ENCODE results near the gene SPECC1L.

SPECC1L gene

DNA sequence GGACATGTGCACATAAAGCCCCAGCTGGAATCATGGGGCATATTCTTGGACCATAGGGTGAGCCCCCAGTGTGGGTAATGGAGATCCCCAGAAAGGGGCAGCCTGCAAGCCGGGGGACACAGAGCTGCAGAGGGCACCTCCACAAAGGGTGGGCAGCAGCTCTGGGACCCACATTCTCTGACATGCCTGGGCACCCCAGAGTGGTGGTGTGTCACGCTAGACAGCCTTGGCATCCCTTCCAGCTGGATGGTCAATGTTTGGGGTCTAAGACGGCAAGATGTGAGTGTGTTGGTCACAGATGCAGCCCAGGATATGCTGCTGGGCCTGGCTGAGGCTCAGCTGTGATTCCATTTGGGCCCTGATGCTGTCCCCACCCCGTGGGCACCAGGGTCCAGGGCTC lies 166.5 kb downstream of the SPECC1L start:
- DNase-seq (ENCODE audit: extremely low read depth in 1 of 2, low read depth in 1 of 2): no peak

DNA sequence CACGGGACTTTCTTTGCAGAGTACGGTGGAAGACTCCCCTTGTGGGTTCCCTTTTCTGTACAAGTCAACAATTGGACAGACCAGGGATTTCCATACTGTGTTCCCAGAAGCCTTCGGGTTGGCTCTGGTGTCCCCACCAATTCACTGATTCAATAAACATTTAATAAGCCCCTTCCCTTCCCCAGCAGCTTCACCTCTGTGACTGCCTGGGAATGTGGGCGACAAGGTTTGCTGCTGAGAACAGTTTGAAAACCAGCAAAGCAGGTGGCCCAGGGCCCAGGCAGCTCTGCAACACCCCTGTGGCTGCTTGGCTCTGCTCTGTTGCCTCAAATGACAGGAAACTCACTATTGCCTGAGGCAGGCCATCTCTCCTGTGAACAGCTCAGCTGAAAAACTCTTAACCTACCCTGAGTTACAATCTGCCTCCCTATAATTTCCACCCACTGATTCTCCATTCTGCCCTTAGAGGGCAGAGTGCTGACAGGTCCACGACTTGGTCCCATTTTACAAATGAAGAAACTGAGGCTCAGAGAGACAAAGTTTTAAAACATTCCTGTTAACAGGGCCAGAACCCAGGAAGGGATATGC lies 167.2 kb downstream of the SPECC1L start:
- DNase-seq (ENCODE audit: extremely low read depth in 1 of 2, low read depth in 1 of 2): no peak

DNA sequence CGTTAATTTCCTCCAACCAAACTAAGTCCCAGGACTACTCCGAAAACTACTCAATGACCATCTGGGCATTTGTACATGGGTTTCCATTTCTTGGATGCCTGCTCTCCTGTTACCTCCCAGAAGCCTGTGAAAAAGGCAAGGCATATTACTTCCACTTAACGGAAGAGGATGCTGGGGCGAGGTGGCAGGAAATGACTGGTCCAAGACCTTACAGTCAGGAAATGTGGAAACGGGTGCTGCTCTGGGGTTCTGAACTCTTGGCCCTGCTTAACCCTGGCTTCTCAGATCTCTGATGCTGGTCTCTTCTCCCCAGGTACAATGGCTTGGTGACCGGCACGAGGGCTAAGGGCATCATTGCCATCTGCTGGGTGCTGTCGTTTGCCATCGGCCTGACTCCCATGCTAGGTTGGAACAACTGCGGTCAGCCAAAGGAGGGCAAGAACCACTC lies 169.7 kb downstream of the SPECC1L start:
- no peak for DNase-seq (ENCODE audit: extremely low read depth in 1 of 2, low read depth in 1 of 2)

DNA sequence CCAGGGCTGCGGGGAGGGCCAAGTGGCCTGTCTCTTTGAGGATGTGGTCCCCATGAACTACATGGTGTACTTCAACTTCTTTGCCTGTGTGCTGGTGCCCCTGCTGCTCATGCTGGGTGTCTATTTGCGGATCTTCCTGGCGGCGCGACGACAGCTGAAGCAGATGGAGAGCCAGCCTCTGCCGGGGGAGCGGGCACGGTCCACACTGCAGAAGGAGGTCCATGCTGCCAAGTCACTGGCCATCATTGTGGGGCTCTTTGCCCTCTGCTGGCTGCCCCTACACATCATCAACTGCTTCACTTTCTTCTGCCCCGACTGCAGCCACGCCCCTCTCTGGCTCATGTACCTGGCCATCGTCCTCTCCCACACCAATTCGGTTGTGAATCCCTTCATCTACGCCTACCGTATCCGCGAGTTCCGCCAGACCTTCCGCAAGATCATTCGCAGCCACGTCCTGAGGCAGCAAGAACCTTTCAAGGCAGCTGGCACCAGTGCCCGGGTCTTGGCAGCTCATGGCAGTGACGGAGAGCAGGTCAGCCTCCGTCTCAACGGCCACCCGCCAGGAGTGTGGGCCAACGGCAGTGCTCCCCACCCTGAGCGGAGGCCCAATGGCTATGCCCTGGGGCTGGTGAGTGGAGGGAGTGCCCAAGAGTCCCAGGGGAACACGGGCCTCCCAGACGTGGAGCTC lies 170.2 kb downstream of the SPECC1L start:
- DNase-seq (ENCODE audit: extremely low read depth in 1 of 2, low read depth in 1 of 2): no peak

DNA sequence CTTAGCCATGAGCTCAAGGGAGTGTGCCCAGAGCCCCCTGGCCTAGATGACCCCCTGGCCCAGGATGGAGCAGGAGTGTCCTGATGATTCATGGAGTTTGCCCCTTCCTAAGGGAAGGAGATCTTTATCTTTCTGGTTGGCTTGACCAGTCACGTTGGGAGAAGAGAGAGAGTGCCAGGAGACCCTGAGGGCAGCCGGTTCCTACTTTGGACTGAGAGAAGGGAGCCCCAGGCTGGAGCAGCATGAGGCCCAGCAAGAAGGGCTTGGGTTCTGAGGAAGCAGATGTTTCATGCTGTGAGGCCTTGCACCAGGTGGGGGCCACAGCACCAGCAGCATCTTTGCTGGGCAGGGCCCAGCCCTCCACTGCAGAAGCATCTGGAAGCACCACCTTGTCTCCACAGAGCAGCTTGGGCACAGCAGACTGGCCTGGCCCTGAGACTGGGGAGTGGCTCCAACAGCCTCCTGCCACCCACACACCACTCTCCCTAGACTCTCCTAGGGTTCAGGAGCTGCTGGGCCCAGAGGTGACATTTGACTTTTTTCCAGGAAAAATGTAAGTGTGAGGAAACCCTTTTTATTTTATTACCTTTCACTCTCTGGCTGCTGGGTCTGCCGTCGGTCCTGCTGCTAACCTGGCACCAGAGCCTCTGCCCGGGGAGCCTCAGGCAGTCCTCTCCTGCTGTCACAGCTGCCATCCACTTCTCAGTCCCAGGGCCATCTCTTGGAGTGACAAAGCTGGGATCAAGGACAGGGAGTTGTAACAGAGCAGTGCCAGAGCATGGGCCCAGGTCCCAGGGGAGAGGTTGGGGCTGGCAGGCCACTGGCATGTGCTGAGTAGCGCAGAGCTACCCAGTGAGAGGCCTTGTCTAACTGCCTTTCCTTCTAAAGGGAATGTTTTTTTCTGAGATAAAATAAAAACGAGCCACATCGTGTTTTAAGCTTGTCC lies 171.0 kb downstream of the SPECC1L start:
- DNase-seq (ENCODE audit: extremely low read depth in 1 of 2, low read depth in 1 of 2): no peak

DNA sequence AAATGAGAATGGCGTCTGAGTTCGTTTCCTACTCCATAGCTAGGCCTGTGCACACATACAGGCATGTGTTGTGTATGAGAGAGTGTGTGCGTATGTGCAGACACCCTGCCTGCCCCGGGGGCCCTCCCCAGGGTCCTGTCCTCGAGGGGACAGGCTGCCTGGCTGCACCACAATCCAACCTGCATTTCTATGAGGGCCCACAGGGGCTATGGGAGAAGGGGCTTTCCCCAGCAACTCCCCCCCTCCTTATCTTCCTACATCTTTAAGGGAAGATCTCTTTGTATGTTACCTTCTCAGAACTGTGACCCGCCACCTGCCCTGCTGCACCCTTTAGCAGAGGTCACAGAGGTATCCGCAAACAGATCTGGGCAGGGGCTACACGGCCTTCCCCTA lies 171.7 kb downstream of the SPECC1L start:
- no peak for DNase-seq (ENCODE audit: extremely low read depth in 1 of 2, low read depth in 1 of 2)

DNA sequence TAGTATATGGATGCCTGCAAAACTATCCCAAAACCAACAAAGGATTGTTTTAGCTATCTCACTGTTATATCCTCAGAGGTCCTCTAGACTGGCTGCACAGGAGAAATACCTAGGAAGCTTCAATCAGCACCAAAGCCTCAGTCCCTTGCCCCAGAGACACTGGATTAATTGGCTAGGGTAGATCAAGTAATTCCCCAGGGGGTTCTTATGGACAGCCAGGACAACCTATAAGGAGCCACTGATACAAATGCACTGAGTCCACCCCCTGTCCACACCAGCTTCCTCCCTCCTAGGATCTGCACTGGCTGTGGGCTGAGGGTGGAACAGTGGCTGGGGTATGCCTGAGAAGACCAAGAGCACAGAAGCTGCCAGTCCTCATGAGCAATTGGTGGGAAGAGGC lies 173.0 kb downstream of the SPECC1L start:
- no peak for DNase-seq (ENCODE audit: extremely low read depth in 1 of 2, low read depth in 1 of 2)

DNA sequence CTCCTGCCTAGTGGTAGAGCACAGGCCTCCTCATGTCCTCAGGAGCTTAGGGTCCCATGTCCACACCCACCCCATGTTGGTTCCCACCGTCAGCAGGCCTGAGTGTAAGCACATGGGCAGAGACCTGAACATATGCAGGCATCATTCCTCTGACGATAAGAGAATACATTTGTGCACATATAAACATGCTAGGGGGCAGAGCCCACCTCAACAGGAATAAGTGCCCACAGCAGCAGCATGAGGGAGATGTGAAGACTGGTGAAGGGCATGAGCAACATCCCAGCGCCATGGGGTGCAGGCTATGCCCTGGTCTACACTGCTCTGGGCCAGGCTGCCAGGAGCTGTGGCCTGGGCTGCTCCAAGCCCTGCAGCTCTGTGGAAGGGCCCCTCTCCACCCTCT lies 173.6 kb downstream of the SPECC1L start:
- DNase-seq (ENCODE audit: extremely low read depth in 1 of 2, low read depth in 1 of 2): no peak

DNA sequence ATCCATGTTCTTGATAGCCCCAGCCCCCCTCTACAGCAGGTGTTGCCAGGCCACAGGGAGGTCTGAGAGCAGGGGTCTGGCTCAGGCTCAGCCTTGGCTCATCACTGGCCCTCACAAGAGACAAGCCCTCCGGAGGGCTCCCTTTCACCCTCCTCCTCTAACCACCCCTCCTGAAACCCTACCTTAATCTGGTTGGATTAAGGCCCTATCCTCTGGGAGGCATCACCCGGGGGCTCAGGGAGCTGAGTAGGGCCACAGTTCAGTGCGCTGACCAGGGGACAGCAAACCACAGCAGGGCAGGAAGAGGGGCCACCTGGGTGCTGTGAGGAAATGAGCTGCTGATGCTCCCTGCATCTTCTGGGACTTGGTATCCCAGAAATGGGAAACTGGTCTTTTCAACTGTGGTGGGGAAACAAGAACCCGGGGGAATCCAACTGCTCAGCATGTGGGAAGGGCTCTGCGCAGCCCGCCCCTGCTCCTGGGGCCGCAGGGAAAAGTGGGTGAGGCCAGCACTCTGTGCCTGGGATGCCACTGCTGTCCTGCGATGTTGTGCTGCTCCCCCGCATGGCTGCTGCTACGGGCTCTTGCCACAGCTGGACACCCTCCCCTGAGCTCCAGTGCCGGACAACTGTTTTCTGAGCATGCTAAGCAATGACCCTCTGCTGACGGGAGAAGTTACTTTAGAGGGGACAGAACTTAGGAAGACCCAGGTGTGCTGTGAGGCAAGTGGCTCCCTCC lies 174.3 kb downstream of the SPECC1L start:
- no peak for DNase-seq (ENCODE audit: extremely low read depth in 1 of 2, low read depth in 1 of 2)

DNA sequence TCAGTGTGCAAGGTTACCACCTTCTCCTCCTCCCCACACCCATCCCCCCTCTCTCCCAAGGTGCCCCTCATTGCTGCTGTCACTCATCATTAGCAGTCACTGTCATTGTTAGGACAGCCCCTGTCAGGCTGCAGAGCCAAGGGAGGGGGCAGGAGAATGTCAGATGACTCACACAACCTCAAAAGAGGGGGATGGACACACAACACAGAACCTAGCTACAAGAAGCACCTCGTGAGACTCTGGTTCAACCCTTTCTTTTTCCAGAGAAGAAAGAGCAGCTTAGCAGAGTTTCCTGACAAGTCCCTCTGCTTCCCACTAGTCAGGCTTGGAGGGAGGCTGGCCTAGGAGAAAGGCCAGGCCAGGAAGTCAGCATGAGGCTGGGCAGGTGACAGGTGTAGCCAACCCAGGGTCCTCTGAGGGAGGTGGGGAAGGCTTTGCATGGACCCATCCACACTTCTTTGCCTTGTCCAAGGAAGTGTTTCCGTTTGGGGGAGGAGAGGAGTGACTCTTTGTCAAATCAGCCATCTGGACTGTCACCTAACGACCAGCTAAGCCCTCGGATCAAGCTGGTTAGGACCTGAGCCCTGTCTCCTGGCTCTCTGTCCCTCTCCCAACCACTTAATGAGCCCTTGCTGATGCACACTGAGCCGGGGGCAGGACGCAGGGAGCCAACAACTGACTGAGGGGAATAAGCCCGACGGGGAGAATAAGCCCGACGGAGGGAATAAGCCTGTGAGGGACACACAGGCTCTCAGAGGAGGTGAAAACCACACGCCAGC lies 175.0 kb downstream of the SPECC1L start:
- DNase-seq (ENCODE audit: extremely low read depth in 1 of 2, low read depth in 1 of 2): no peak

DNA sequence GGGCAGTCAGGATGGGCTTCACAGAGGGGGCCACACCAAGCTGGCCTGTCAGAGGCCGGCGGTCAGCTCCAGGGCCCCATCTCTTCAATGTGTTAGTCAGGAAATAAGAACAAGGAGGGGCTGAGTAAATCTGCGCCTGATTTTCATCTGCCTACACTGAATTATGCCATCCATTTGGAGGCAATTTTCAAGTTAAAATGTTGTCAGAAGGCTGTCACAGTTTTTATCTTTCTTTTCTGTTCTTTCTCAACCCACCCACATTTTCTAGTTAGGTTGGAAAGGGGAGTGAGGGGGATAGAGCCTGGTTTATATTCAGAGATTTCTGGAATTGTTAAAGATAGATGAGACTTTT lies 175.6 kb downstream of the SPECC1L start:
- DNase-seq (ENCODE audit: extremely low read depth in 1 of 2, low read depth in 1 of 2): no peak

DNA sequence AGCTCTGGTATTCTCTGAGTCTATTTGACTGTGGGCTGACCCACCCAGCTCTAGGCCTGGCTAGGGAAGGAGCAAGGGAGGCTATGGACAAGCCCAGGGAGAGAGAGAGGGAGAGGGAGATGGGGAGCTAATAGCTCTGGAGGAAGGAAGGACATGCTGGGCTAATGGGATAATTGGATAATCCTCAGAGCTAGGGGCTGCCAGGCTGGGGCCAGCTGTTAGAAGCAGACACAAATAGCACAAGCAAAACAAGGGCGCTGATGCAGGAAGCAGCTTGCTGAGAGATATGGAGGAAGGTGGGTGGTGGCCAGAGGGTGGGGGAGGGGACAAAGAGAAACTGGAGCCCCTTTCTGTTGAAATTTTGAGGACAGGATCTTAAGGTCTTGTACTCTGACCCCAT lies 180.0 kb downstream of the SPECC1L start:
- no peak for DNase-seq (ENCODE audit: extremely low read depth in 1 of 2, low read depth in 1 of 2)

DNA sequence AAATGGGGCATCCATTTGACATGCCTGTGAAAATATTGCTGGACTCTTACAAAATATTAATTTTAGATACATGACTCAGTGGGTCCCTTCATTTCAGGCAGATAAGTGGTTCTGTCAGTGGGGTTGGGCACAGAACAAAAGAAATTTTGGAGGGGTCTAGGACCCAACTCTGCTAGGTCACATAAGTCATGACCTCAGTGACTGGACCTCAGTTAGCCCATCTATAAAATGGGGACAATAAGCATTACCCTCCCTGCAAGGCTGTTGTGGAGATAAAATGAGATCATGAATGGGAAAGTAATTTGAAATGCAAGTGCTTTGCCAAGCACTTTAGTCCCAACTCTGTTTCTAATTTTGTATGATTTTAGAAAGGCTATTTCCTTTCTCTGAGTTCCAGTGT lies 180.5 kb downstream of the SPECC1L start:
- DNase-seq (ENCODE audit: extremely low read depth in 1 of 2, low read depth in 1 of 2): no peak

DNA sequence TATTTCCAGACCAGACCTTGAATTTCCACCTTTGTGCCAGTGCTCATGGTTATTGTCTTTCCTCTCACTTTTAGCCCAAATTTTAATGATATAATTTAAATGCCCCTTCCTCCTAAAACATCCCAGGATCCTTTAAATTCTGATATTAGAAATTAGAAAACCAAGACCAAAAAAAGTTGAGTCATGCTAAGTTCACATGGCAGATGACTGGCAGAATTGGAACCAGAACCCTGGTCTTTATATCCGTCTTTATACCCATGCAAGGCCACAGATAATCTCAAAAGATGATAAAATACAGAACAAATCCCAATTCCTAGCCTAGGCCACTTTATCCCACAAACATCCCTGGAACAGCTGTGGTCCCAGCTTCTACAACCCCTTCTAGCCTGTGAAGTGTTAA lies 183.2 kb downstream of the SPECC1L start:
- DNase-seq (ENCODE audit: extremely low read depth in 1 of 2, low read depth in 1 of 2): no peak

DNA sequence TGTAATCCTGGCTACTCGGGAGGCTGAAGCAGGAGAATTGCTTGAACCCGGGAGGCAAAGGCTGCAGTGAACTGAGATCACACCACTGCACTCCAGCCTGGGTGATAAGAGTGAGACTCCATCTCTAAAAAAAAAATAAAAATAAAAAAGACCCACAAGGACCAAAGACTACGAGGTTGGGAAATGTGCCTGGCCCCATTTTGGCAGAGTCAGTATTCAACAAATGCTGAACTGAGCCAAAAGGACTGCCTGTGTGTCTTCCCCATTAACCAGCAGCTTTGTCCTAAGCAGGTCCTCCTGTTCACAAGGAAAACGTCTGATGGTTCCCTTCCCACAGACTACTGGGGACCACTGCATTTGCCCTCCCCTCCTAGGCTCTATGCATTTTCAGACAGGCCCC lies 184.4 kb downstream of the SPECC1L start:
- DNase-seq (ENCODE audit: extremely low read depth in 1 of 2, low read depth in 1 of 2): no peak

DNA sequence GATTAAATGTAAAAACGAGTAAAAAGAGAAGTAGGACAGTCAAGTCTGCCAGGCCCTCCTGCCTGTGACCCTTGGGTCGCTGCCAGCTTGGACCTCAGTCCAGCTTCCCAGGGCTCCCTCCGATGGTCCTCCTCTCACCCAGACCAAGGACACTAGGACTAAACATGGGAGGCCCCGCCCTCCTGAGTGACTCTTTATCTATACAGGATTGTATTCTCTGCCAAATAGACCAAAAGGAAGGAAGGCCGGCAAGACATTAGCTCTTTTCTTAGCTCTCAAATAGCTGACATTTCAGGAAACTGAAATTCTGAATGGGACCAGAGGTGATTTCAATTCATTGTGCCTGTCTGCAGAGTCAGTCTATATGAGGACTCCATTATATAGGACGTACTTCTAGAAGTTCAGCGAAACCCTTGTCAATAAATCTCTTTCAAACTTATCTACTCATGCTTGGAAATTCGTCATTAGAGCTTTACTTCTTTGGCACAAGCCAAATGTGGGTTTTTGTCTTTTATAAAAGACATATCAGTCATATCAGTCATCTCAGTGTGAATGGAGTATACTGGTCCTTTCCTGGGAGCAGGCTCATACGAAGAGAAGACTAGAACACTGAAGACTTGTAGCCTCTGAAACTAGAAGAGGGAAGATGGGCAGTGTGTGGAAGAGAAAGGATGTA lies 185.3 kb downstream of the SPECC1L start:
- DNase-seq (ENCODE audit: extremely low read depth in 1 of 2, low read depth in 1 of 2): no peak

DNA sequence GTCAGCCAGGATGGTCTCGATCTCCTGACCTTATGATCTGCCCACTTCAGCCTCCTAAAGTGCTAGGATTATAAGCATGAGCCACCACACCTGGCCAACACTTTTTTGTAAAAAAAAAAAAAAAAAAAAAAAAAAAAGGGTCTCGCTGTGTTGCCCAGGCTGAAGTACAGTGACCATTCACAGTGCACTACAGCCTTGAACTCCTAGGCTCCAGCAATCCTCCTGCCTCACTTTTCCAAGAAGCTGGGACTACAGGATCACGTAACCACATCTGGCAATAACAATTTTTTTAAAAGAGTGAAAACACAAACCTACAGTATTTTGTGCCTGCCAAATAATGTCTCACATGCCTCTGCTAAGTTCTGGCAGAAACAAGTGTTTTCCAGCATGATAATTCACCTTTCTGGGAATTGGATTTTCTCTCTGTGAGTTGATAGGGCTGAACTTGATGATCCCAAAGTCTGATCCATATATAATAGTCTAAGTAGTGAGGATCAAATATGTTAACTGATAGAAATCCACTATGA lies 187.3 kb downstream of the SPECC1L start:
- DNase-seq (ENCODE audit: extremely low read depth in 1 of 2, low read depth in 1 of 2): no peak

DNA sequence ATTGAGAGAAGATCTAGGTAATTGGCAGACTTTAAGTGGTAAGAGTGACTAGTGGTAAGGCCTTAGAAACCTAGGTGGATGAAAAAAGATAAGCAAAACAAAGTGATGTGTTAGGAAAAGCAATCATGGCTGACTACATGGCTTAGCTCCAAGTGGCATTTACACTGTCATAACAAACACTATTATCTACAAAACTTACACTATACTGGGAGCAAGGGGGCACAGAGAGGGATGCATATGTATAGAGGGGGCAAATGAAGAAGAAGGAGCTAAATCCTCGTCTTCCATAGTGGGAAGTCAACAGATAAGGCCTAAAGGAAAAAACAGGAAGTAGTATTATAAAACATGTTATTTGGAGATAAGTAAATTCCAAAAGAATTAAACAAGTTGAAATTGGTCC lies 189.3 kb downstream of the SPECC1L start:
- DNase-seq (ENCODE audit: extremely low read depth in 1 of 2, low read depth in 1 of 2): no peak

DNA sequence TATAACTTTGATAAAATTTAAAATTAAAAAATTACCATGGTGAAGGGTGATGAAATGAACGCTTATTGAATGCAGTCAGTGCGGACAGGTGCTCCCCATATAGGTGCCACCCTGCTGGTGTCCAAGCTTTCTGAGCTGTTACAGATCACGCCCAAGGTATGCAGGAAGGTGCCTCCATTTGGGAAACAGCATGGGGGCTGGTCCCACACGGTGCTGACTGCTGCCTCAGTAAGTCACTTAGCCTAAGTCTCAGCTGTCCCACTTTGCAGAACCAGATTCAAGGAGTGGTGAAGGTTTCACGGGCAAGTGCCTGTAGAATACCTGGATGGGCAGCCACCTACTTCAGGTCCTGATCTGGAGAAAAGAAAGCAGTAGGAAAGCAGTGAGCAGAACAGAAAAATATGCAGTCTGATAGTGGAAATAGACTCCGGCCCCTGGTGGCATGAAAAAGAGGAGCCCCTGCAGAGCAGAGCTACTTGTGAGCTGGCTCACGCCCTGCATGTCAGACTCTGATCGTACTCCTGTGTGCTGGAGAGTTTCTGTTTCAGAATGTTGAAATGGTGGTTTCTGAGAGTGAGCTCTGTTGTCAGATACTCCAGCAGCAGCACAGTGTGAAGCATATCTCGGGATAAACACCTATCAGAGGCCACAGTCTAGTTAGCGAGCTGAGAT lies 189.9 kb downstream of the SPECC1L start:
- peak in 1 of 2 donors; percentile 15 for DNase-seq (ENCODE audit: extremely low read depth in 1 of 2, low read depth in 1 of 2)
